Panc1 (cell line): ENCODE data around the gene ZNF333.

Source experiments
- SIN3A ChIP-seq: IDR thresholded peaks from 2 replicates; pipeline ENCODE4 v1.6.1; 2012; ENCODE audit warnings: low read depth, mild to moderate bottlenecking, low read length, moderate library complexity, borderline replicate concordance; ENCODE audit not compliant: insufficient read depth
- TCF7L2 ChIP-seq: IDR thresholded peaks from 2 replicates; pipeline ENCODE4 v1.6.1; 2011; ENCODE audit warnings: mild to moderate bottlenecking, low read depth, low read length, inconsistent platforms
- TF ChIP-seq, protein P1 (sequence below): fragments of 450-650 bp; IDR thresholded peaks from 2 replicates; pipeline ENCODE4 v1.5.1; 2017; ENCODE audit warnings: mild to moderate bottlenecking
- TF ChIP-seq, protein P2 (sequence below), 2 experiments: IDR thresholded peaks; 2 replicates each; pipeline ENCODE4 v1.6.1; 2011 to 2012; ENCODE audit warnings: low read depth in 2 of 2, control low read depth in 1 of 2, low read length in 1 of 2, mild to moderate bottlenecking in 1 of 2, moderate library complexity in 1 of 2; ENCODE audit not compliant: insufficient read depth in 1 of 2

DNA sequence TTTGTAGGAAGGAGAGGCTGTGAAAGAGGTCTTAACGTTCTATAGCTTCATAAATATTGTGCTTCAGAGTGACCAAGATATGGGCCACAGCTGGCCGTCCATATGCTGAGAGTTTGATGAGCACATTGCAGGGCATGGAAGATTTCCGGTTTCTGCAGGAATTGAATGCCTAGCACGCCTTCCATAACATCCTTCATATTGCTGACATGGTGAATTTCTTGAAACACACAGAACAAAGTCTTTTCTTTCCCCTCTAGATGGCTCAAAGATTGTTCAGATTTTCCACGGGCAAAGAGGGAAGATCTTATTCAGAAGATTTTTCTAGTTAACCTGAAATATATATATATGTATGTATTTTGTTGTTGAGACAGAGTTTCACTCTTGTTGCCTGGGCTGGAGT is 46.1 kb downstream of the ZNF333 start:
- TF ChIP-seq, protein P1, sequence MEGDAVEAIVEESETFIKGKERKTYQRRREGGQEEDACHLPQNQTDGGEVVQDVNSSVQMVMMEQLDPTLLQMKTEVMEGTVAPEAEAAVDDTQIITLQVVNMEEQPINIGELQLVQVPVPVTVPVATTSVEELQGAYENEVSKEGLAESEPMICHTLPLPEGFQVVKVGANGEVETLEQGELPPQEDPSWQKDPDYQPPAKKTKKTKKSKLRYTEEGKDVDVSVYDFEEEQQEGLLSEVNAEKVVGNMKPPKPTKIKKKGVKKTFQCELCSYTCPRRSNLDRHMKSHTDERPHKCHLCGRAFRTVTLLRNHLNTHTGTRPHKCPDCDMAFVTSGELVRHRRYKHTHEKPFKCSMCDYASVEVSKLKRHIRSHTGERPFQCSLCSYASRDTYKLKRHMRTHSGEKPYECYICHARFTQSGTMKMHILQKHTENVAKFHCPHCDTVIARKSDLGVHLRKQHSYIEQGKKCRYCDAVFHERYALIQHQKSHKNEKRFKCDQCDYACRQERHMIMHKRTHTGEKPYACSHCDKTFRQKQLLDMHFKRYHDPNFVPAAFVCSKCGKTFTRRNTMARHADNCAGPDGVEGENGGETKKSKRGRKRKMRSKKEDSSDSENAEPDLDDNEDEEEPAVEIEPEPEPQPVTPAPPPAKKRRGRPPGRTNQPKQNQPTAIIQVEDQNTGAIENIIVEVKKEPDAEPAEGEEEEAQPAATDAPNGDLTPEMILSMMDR: no peak
- TF ChIP-seq, protein P2, sequence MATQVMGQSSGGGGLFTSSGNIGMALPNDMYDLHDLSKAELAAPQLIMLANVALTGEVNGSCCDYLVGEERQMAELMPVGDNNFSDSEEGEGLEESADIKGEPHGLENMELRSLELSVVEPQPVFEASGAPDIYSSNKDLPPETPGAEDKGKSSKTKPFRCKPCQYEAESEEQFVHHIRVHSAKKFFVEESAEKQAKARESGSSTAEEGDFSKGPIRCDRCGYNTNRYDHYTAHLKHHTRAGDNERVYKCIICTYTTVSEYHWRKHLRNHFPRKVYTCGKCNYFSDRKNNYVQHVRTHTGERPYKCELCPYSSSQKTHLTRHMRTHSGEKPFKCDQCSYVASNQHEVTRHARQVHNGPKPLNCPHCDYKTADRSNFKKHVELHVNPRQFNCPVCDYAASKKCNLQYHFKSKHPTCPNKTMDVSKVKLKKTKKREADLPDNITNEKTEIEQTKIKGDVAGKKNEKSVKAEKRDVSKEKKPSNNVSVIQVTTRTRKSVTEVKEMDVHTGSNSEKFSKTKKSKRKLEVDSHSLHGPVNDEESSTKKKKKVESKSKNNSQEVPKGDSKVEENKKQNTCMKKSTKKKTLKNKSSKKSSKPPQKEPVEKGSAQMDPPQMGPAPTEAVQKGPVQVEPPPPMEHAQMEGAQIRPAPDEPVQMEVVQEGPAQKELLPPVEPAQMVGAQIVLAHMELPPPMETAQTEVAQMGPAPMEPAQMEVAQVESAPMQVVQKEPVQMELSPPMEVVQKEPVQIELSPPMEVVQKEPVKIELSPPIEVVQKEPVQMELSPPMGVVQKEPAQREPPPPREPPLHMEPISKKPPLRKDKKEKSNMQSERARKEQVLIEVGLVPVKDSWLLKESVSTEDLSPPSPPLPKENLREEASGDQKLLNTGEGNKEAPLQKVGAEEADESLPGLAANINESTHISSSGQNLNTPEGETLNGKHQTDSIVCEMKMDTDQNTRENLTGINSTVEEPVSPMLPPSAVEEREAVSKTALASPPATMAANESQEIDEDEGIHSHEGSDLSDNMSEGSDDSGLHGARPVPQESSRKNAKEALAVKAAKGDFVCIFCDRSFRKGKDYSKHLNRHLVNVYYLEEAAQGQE (IDR thresholded peaks at IDR 0.05; ENCODE audit: insufficient read depth in 1 of 2, low read depth in 2 of 2, low read length in 1 of 2): no peak
- no peak for TF ChIP-seq TCF7L2
- no peak for TF ChIP-seq SIN3A
